Endothelial cell (in vitro differentiated cells): Measurements from ENCODE around the gene SLC25A29. TPM values are rescaled to one million over a fixed set of nuclear protein-coding genes. Genes with fewer than 3 reads are reported as not detected.

Experiments used
- DNase-seq: peaks from one replicate; pipeline ENCODE4 v3.0.0; 2021; ENCODE audit warnings: low spot score
- H3K27ac Mint-ChIP-seq: one replicate; pipeline ENCODE4 v1.8.0; 2021; ENCODE audit warnings: mixed read lengths, inconsistent platforms; ENCODE audit not compliant: unreplicated experiment
- H3K27me3 Mint-ChIP-seq: one replicate; pipeline ENCODE4 v1.8.0; 2021; ENCODE audit warnings: mild to moderate bottlenecking, moderate library complexity, mixed read lengths, inconsistent platforms; ENCODE audit not compliant: unreplicated experiment
- H3K36me3 Mint-ChIP-seq: one replicate; pipeline ENCODE4 v1.8.0; 2021; ENCODE audit warnings: mild to moderate bottlenecking, low read depth, mixed read lengths, inconsistent platforms; ENCODE audit not compliant: unreplicated experiment
- H3K4me1 Mint-ChIP-seq: one replicate; pipeline ENCODE4 v1.8.0; 2021; ENCODE audit warnings: mild to moderate bottlenecking, mixed read lengths, inconsistent platforms; ENCODE audit not compliant: unreplicated experiment
- H3K4me3 Mint-ChIP-seq: one replicate; pipeline ENCODE4 v1.8.0; 2021; ENCODE audit warnings: mild to moderate bottlenecking, mixed read lengths, inconsistent platforms; ENCODE audit not compliant: unreplicated experiment
- H3K9me3 Mint-ChIP-seq: one replicate; pipeline ENCODE4 v1.8.0; 2021; ENCODE audit warnings: mixed read lengths, inconsistent platforms; ENCODE audit not compliant: unreplicated experiment
- CTCF ChIP-seq: fragments of 200-600 bp; sonication (generic); IDR thresholded peaks from one replicate; pipeline ENCODE4 v1.5.0; 2021; ENCODE audit warnings: antibody characterized with exemption; ENCODE audit not compliant: unreplicated experiment
- total RNA-seq: library from RNA; stranded (reverse); fragmentation: NEBNext Ultra II Directional; extraction: Animal tissue kit (Norgen Biotek cat#: 25700); gene quantifications from one replicate; pipeline ENCODE4 v1.2.1, GENCODE V29; 2021; ENCODE audit not compliant: unreplicated experiment

SLC25A29 gene
- total RNA-seq, 1 donor from 2014 or later = 165 TPM

- Mint-ChIP-seq H3K36me3 (peaks cover 6% of the 10 kb centered on the region), H3K4me1 (peaks cover 26% of the 10 kb centered on the region), H3K27me3 (peaks cover 6% of the 10 kb centered on the region), H3K4me3 (peak overlapping the region; percentile 71), H3K9me3 (no peaks in the 10 kb centered on the region), H3K27ac (peak overlapping the region; percentile 89)
- no peak for DNase-seq
- TF ChIP-seq CTCF = no peak
Observed at GRCh38 chr14:100262545-100262944, 43.7 kb downstream of the SLC25A29 start.

DNA sequence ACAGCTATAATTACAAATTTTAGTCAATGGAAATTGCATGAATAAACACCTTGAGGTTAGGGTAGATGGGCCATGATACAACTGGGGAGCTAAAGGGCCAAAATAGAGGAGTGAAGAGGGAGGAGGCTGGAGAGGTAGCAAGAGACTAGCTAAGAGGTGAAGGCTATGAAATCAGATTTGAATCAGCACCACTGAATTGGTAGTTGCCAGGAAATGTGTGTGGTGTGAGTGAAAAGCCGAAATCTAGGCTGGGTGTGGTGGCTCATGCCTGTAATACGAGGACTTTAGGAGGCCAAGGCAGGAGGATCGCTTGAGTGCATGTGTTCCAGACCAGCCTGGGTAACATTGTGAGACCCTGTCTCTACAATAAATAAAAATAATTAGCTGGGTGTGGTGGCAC is 44.6 kb downstream of the SLC25A29 start:
- no peak for DNase-seq
- no peak for TF ChIP-seq CTCF
- Mint-ChIP-seq H3K4me1 (peaks cover 31% of the 10 kb centered on the region), H3K9me3 (no peaks in the 10 kb centered on the region), H3K4me3 (no peak overlapping the region), H3K27me3 (peaks cover 6% of the 10 kb centered on the region), H3K27ac (peak overlapping the region; percentile 73), H3K36me3 (peaks cover 6% of the 10 kb centered on the region)

DNA sequence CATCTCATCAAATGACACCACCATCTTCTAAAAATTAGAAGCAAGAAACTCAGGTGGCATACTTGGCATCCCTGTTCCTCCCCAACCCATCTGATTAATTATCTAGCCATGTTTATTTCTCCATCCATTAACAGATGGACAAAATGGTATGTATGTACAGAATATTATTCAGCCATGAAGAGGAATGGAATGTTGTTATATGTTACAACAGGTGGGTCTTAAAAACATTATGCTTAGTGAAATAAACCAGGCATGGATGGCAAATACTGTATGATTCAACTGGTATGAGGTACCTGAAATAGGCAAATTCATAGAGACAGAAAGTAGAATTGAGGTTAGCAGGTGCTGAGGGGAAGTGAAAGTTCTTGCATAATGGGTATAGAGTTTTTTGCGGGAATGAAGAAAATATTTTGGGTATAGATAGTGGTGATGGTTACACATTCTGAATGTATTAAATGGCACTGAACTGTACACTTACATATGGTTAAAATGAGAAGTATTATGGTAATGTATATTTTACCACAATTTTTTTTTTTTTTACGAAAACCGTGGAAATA is 49.8 kb downstream of the SLC25A29 start:
- DNase-seq = no peak
- Mint-ChIP-seq H3K27me3 (peaks cover 3% of the 10 kb centered on the region), H3K4me1 (peaks cover 12% of the 10 kb centered on the region), H3K4me3 (no peak overlapping the region), H3K36me3 (no peaks in the 10 kb centered on the region), H3K27ac (peak overlapping the region; percentile 21), H3K9me3 (no peaks in the 10 kb centered on the region)
- TF ChIP-seq CTCF = no peak

DNA sequence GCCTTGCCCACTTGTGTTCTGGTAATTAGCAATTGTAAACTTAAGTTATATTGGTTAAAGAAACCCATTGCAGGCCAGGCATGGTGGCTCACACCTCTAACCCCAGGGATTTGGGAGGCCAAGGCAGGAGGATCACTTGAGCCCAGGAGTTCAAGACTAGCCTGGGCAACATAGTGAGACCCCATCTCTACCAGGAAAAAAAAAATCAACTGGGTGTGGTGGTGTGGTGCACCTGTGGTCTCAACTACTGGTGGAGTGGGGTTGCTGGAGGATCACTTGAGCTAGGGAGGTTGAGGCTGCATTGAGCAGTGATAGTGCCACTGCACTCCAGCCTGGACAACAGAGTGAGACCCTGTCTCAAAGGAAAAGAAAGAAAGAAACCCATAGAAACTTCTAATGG is 53.6 kb downstream of the SLC25A29 start:
- Mint-ChIP-seq H3K27me3 (peaks cover 2% of the 10 kb centered on the region), H3K9me3 (no peaks in the 10 kb centered on the region), H3K4me1 (peaks cover 16% of the 10 kb centered on the region), H3K36me3 (no peaks in the 10 kb centered on the region), H3K27ac (no peak overlapping the region), H3K4me3 (no peak overlapping the region)
- DNase-seq = no peak
- TF ChIP-seq CTCF = no peak

GRCh38 chr14:100250732-100251465 is 55.3 kb downstream of the SLC25A29 start:
- H3K4me3 Mint-ChIP-seq = no peak overlapping the region
- no peak for DNase-seq
- H3K9me3 Mint-ChIP-seq = no peaks in the 10 kb centered on the region
- peaks cover 27% of the 10 kb centered on the region for H3K4me1 Mint-ChIP-seq
- H3K27ac Mint-ChIP-seq = peak overlapping the region; percentile 64
- H3K27me3 Mint-ChIP-seq = peaks cover 2% of the 10 kb centered on the region
- no peaks in the 10 kb centered on the region for H3K36me3 Mint-ChIP-seq
- no peak for TF ChIP-seq CTCF
